GM04504 (cell line): ENCODE data around the gene CD9.

ENCODE experiments used
- DNase-seq: peaks from one replicate; pipeline ENCODE4 v3.0.0-alpha.2; 2012; ENCODE audit warnings: low read depth

The CD9 gene

DNA sequence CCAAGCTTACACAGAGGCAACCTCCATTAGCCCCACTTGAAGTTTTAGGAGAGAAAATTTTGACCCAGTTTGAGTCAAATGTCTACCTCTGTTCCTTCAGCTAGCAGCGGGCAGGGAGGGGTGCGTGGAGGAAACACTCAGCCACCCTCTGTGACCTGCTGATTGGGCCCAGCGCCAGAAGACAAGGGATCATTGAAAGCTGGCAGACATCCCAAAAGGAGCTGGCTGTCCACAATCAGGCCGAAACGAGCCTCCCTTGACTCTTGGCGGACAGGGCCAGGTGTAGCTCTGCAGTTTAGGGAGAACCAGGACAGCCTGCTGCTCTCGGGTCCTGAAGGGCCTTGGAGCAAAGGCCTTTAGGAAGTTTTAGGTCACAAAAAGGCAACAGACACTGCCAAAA lies 41.3 kb downstream of the CD9 start:
- no peak for DNase-seq

DNA sequence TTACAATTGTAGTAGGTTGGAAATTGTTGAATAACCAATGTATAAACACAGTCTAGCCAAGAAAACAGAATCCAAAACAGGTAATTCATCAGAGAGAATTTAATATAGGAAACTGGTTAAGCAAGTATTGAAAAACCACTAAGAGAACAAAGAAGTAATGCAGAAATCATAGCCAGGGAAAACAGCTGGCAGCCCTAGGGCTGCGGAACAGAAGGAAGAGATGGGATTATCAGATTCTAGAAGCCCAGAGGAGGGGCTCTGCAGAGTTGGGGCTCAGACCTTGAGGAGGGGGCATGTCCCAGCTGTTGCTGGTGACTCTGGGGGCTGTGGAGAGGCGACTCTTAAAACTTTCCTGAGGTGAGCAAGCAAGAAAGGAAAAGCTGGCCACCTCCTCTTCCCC lies 49.4 kb downstream of the CD9 start:
- no peak for DNase-seq

DNA sequence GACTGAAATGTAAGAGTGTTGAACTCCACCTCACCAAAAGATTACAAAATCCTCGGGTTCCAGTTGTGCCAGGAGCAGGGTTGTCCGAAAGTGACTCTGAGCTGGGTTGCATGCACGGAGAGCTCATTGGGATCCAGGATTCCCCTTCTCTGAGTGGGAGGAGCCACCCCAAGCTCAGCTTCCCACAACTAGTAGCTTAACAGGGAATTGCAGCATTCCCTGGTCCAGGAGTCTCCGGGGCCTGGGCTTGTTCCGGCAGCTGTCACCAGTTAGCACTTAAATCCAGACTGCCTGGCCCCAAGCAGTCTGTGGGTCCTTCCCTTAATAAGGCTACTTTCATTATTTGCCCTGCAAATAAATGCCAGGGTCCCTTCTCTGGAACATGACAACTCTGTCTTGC lies 50.1 kb downstream of the CD9 start:
- no peak for DNase-seq

DNA sequence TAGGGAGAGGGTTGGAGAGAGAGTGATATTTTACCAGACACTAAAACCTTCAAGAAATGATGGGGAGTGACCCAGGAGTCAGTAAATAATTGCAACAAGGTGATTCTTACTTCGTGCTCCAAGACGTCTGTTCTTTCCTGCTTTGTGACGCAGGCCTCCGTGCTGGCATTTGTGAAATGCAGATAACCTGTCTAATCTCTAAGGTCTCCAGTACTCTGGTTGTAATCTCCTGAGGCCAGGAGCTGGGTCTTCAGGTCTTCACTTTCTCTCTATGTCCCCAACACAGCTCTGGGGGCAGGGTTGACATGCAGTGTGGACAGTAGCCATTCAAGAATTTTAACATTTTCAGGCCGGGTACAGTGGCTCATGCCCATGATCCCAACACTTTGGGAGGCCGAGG lies 53.1 kb downstream of the CD9 start:
- no peak for DNase-seq

DNA sequence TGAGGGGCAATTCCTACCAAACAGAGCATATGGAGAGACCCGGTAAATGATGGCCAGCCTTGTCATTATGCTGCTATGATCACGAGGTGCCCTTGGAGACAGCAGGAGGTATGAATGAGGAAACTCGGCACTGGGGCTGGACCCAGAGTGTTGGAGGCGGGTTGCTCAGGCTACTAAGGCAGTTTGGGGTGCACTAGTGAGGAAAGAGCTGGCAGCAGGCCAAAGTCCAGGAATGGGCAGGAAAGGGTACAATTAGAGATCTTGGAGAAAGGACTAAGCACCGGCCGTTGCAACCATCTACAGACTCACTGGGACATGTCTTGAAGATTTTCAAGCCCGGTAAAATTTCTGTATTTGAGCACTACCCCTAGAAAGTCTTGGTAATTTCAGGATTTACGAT lies 54.3 kb downstream of the CD9 start:
- no peak for DNase-seq

DNA sequence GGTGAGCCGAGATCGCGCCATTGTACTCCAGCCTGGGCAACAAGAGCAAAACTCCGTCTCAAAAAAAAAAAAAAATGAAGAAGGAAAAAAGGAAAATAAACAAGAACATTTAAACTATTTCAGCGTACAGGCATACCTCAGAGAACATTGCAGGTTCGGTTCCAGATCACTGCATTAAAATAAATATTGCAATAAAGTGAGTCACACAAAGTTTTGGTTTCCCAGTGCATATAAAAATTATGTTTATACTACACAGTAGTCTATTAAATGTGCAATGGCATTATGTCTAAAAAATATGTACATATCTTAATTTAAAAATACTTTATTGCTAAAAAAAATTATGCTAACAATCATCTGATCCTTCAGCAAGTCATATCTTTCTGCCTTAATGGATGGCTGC lies 56.8 kb downstream of the CD9 start:
- no peak for DNase-seq

DNA sequence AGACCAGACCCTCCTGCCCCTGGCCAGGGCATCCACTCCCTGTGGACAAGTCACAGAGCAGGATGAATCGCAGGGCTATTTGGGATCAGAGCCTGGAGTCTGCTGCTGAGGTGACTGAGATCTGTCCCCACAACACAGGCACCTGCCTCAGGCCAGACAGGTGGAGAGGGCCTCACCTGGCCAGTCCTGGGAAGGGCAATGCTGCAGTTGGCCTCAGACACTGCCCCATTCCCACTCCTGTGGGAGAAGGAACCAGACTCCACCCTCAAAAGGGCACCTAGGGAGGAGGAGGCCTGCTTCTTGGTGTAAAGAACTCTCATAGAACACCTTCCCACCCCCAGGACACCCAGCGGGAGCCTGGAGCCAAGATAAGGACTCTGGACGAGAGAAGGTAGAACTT lies 62.0 kb downstream of the CD9 start:
- DNase-seq: no peak

DNA sequence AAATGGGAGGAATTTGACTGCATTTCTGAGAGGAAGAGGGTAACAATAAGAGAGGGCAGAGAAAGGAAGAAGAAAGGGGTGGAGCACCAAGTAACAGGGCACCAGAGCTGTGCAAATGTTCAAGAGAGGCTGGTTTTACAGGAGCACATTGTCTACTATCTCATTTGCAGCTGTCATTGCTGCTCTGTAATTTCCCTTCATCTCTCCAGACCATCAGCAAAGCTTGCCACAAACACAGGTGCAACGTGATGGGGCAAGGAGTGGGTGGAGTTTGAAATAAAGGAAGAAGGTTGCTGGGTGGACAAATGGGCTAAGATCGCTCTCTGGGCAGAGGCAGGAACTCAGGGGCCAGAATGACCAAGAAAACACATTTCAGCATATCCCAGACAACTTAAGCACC lies 62.4 kb downstream of the CD9 start:
- no peak for DNase-seq

DNA sequence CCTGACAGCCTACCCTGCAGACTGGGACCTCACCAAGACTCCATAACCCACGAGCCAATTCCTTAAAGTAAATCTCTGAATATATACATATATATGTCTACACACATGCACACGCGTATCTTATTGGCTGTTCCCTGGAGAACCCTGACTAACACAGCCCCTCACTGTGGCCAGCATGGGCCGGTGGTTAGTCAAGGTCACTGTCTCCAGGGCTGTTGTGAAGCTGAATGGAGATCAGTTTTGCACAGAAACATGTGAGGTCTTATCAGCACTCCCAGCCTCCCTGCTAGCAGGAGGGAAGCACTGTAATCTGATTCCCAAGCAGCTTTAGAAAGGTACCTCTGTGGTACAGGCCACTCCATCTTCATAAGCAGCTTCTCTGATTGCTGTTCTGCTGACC lies 63.7 kb downstream of the CD9 start:
- DNase-seq: no peak

DNA sequence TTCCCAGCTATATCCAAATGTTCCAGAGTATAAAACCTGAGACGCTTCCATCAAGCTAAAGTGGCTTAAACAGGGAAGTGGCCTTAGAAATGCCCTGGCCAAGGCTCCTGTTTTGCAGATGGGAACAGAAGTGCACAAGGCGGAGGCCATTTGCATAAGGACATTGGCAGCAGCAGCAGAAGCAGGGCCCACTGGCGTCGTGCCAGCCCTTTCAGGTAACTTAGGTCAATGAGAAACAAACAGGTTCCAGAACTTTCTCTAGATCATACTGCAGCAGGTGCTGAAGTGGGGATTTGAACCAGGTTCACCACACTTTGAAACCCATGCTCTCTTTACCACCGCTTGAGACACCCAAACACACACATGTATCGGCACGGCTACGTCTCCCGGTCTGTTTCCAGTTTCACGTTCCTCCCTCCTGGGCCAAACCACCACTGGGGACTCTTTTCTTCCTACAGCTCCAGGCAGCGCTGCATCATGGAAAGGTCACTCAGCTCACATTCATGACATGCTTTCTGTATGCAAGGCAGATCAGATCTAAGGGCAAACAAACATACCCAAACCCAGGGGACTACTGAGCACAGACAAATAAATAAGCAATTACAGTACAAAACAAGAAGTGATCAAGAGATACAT lies 64.3 kb downstream of the CD9 start:
- DNase-seq: no peak

DNA sequence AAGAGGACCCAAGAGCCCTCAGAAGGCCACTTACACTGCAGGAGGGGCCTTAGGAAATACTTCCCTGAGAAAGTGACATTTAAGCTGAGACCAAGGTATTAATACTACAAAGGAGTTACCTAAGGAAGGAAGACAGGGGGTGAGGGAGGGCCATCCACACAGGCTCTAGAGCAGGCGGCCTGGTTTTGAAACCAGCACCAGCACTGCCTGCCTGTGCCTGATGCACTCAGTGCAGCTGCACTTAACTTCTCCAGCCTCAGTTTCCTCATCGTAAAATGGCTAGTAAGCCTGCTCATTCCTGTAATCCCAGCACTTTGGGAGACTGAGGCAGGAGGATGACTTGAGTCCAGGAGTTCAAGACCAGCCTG lies 64.8 kb downstream of the CD9 start:
- DNase-seq: no peak

DNA sequence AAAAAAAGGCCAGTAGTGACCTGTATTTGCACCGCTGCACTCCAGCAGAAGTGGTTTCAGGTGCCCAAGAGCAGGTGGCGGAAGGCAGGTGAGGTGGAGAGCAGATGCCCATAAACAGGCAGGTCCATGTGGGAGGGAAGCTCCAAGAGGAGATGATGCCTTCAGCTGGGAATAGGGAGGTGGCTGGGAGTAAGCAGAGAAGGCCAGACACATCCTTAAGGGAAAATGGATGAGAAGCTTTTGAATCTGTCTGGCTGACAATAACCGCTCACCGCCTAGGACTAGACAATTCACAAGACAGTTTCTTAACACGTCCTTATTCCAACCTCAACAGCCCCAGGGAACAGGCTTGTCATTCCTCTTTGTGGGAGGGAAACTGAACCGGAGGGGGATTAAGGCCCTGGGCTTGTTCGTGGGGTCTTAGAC lies 66.4 kb downstream of the CD9 start:
- no peak for DNase-seq

DNA sequence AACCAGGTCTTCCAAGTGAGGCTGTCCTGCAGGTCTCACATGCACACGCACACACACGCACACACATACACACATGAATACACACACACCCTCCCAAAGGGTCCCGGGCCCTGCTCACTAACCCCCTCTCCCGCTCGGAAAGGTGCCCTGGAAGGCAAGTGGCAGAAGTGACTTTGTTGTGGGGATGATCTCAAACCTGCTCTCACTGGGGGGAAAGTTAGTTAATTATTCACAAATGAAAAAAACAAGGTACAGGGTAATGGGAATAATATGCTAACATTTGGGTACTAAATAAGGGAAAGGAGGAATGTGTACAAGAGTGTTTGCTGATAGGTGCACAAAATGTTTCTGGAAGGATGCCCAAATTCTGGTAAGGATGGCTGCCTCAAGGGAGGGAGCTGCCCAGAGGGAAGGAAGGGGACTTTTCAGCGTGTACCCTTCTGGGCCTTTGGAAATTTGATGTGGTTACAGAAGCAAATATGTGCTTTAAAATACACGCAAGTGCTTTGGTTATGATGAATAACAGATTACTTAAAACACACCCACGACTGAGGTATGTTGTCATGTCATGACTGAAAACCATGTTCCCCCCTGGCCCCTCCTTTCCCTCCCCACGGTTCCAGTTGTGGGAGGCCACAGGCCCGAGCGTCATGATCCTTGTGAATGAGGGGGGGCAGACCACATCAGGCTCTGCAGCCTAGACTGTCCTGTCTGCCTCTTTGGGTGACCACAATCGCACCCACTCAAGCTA lies 66.9 kb downstream of the CD9 start:
- DNase-seq: no peak

DNA sequence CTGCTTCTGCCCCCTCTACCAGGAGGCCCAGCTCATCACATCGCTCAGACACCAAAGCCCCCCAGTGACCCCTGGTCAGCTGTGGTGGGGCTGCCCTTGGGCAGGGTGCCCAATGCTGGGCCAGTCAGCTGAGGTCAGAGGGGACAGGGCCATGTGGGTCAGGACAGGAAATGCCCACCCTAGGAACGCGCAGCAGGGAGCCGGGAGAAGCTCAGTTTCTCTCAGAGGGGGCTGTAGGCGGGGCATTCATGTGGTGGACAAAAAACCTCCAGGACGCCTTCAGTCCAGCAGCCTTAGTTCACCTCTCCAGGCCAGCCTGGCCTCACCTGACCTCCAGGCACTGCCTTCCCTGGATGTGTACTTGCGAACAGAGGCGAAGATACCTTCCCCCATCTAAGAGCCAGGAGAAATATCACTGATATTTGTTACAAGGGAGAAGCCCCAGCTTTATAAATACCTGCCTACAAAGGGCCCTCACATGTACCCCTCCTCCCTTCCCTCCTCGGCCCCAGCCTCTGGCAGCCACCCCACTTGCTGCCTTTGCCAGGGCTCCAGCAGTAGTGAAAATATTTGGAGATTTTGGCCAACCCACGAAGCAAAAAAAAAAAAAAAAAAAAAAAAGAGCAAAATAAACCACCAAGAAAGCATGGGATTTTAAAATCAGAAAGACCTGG lies 68.4 kb downstream of the CD9 start:
- DNase-seq: no peak

DNA sequence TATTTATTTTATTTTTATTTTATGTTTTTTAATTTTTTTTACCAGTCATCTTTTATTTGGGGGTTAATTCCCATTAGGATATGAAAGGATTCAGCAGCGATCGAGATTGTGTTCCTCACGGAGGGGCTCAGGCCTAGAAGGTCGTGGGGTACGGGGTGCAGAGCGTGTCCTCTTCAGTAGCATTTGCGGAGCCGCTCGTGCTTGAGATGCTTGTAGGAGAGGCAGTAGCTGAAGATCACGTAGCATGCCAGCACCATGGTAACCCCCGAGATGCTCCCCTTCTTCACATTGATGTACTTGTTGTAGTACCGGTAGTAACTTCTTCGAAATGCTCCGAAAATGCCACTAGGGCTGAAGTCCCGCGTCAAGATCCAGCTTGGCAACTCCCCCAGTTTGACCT lies 69.8 kb downstream of the CD9 start:
- DNase-seq: no peak

DNA sequence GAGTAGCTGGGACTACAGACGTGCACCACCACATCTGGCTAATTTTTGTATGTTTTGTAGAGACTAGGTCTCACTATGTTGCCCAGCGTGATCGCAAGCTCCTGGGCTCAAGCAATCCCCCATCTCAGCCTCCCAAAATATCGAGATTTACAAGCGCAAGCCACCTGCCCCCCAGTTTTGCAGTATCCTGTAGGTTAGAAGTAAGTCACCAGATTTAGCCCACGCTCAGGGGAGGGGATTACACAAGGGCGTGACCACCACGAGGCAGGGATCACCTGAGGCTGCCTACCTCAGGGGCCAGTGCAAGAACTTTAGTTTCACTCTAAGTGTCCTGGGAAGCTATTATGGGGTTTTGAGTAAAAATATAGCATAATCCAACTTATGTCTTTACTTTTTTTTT lies 71.1 kb downstream of the CD9 start:
- DNase-seq: no peak

DNA sequence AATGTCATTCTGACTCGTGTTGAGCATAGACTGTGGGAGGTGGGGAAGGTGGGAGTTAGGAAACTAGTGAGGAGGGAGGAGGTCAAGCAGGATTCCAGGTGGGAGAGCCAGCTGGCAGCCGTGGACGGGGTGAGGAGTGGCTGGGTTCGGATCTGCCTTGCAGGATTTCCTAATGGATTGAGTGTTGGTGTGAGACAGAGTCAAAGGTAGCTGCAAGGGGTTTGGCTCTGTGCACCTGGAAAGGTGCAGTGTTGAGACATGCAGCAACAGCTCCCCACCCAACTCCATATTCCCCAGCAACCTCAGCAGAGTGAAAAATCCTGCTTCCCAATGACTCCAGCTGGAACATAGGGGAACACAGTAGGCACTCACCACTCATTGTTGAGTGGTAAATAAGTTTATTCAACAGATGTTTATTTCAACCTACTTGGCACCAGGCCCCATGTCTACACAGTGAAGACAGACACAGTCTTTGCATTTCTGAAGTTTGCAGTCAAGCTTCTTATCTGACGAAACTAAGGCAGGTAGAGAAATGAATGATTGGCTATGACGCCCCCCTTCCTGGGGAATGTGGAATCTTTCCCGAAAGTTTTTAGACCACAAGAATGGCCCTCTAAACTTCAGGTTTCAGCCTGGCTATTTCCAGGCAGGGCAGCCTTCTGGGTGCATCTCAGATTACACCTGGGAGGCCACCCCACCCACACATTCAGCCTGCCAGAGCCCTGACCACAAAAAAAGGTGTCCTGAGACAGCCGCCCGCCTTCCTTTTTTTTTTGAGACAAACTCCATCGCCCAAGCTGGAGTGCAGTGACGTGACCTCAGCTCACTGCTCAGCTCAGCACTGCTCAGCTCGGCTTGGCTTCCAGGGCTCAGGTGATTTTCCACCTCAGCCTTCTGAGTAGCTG lies 72.4 kb downstream of the CD9 start:
- DNase-seq: no peak

DNA sequence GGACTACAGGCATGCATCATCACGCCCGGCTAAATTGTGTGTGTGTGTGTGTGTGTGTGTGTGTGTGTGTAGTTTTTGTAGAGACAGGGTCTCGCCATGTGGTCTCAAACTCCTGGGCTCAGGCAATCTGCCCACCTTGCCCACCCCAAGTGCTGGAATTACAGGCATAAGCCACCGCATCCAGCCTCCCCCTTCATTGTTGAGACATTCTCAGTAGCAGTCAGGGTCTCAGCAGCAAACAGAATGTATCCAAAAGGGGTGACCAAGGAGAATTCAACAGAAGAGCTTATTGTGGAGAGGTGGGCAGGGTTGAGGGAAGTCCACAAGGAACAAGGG lies 73.0 kb downstream of the CD9 start:
- DNase-seq: no peak

DNA sequence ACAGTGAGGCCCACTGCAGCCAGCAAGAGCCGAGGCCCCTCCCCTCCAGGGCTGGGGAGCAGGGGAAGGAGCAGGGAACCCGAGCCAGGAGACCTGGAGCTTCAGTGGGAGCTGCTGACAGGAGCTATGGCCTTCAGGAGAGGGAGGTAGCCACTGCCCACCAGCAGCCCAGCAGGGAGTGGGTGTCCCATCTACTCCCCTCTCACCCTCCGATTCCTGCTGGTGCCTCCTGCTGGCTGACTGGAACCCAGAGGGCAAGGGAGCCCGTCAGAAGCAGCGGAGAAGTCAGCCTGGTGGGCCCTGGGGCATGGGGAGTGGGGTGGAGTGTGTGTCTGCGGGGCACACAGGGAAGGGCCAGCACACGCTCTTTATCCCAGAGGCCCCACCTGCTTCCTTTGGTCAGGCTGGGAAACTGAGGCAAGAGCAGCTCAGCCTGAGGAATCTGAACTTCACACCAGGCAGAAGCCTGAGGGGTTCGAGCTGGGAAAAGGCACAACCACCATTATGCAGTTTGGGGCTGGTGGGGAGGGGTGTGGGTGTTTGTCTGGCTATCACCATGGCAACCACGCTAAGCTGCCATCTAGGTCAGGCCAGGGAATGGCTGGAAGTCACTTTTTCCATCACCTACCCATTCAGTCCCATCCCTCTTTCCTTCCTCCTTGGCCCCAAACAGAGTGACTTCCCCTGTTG lies 73.5 kb downstream of the CD9 start:
- no peak for DNase-seq

DNA sequence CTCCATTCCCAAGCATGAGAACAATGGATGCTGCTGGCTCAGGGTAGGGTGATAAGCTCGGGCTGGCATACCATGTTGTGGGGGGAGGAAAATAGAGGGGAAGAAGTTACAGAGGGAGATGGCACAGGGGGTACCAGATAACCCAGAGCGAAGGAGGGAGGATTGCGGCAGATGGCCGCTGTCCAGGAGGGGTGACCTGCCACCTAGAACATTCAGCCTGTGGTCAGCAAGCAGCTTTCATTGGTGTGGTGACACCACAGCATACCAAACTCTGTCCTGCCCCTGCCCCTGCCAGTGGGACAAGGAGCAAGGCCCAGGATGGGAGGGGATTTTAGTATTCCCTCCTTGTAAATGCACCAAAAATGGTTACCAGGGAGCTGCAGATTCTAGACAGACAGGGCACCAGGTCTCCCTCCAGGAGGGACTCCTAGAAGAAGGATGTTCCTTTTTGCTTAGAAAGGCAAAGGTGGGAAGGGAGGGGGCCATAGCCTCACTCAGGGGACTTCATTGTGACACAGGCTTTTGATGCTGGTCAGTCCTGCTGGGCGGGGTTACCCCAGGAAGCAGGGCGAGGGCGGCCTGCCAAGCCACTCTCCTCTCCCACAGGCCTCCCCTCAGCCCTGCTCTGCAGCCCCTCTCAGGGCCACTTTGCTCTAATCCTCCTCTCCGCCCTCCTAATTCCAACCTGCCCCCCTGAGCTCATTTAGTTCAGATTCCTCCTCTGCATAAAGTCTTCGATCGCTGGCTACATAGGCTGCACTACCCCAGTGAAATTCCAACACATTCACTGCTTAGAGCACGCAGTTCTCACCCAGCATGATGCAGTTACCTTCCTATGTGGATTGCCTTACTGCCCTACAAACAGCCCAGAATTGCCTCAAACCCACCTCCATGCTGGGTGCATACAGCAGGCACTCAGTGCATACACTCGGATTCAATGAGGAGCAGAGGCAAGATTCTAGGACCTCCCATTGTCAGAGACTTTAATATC lies 74.3 kb downstream of the CD9 start:
- DNase-seq: no peak
